Cardiac fibroblast (primary cell): Measurements from ENCODE around the gene CCDC110.

Experiments
- DNase-seq, 2 donors: peaks; one replicate each; pipeline versions ENCODE4 v3.0.0 to v3.0.0-alpha.2; 2010; ENCODE audit warnings: low read depth in 2 of 2
- H3K4me3 ChIP-seq, 2 donors: replicated peaks in 1 of 2; 1 replicate in 1 of 2; 2 replicates in 1 of 2; pipeline ENCODE4 v1.5.1; 2011; ENCODE audit warnings: low read depth in 2 of 2, low read length in 2 of 2, mild to moderate bottlenecking in 2 of 2, moderate library complexity in 1 of 2
- TF ChIP-seq, protein P1 (sequence below): IDR thresholded peaks from one replicate; pipeline ENCODE4 v1.5.1; 2011; ENCODE audit warnings: low read depth, mild to moderate bottlenecking, low read length, inconsistent platforms

The CCDC110 gene

DNA sequence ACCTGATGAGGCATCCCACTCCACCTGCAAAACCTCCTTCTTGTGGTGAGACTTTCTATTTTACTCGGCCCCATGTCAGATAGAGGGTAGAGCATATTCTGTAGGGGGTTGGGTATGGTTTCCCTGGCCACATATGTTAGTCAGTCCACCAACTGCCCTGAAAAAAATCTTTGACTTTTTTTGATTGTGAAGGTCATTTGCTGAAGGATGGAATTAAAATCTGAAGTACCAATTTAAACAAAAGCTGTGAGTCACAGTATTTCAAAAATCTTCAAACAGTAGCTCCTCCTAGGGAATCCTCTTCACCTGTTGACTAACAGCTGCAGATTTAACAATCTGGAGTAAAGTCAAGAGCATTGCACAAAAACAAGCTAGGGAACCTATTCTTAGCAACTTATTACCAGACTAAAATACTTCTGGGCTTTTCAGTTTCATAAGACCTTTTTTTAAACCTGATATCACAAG lies 8.0 kb upstream of the CCDC110 start:
- peak in 1 of 2 donors; percentile 26 for DNase-seq
- TF ChIP-seq, protein P1, sequence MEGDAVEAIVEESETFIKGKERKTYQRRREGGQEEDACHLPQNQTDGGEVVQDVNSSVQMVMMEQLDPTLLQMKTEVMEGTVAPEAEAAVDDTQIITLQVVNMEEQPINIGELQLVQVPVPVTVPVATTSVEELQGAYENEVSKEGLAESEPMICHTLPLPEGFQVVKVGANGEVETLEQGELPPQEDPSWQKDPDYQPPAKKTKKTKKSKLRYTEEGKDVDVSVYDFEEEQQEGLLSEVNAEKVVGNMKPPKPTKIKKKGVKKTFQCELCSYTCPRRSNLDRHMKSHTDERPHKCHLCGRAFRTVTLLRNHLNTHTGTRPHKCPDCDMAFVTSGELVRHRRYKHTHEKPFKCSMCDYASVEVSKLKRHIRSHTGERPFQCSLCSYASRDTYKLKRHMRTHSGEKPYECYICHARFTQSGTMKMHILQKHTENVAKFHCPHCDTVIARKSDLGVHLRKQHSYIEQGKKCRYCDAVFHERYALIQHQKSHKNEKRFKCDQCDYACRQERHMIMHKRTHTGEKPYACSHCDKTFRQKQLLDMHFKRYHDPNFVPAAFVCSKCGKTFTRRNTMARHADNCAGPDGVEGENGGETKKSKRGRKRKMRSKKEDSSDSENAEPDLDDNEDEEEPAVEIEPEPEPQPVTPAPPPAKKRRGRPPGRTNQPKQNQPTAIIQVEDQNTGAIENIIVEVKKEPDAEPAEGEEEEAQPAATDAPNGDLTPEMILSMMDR: no peak
- H3K4me3 ChIP-seq: no peak overlapping the region

DNA sequence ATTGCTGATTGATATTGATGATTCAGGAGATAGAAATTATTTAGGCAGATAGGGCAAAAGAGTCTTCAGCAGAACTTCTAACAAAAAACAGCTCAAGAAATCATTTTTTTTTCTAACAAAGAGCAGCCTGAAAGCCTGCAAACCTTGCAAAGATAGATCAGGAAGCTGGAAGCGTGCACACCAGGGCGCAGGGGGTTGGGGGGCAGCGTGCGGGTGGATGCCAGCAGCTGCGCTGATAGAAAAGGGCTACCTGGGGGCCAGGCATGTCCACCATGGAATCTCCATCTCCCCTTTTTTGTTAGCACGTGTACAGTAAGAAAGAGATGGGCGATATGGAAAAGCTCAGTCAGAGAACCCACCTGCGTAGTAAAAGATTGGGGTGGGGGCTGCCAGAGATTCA lies 1.7 kb upstream of the CCDC110 start:
- no peak for DNase-seq
- H3K4me3 ChIP-seq: no peak overlapping the region
- TF ChIP-seq, protein P1: no peak

DNA sequence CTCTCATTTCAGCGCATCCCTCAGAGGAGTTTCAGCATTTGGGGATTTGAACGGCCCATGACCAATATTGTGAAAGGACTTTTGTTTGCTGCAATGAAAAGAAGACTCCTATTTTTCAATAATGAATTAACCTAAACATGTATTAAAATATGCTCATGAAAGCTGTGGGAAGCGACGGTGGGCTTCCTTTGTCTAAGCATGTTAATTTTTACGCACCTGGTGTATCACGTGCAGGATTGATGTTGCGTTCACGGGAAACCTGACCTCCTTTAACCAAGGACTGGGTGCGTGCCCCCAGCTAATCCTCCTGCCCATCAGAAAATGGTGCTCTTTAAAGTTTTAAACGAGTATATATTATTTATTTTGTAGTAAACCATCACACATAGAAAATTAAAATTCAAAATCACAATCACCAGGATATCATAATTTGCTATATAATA lies 590 bp upstream of the CCDC110 start:
- peak overlapping the region; percentile 76 for H3K4me3 ChIP-seq
- DNase-seq: peak in 1 of 2 donors; percentile 19
- TF ChIP-seq, protein P1: no peak

DNA sequence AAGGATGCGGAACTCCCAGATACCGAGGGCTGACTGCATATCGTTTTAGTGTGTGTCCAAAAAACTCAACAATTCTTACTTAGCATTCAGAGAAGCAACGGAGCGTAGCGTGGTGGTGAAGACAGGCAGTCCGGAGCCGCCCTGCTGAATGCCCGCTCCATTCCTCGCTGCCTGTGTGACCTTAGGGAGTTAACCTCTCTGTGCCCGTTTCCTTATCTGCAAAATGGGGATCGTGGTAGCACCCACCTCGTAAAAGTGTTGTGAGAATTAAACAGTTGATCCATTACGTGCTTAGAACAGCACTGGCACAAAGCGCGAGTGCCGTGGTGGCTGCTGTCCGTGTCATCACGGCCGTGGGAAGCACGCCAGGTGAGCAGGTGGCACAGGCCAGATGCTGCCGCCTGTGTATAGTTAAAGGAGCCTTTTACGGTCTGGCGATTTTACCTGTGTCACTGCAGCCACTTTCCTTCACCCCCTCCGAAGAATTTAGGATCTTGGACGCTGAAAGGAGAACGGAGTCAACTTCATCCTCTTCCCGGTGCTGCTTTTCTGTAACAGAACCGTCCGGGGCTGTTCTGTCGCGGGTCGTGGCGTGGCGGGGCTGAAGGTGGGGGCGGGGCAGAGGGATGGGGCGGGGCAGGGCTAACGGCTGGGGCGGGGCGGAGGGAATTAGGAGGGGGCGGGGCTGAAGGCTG lies 885 bp downstream of the CCDC110 start:
- peak; percentile 29 to 41 for DNase-seq
- TF ChIP-seq, protein P1: no peak
- peak overlapping the region; percentile 59 to 67 for H3K4me3 ChIP-seq

DNA sequence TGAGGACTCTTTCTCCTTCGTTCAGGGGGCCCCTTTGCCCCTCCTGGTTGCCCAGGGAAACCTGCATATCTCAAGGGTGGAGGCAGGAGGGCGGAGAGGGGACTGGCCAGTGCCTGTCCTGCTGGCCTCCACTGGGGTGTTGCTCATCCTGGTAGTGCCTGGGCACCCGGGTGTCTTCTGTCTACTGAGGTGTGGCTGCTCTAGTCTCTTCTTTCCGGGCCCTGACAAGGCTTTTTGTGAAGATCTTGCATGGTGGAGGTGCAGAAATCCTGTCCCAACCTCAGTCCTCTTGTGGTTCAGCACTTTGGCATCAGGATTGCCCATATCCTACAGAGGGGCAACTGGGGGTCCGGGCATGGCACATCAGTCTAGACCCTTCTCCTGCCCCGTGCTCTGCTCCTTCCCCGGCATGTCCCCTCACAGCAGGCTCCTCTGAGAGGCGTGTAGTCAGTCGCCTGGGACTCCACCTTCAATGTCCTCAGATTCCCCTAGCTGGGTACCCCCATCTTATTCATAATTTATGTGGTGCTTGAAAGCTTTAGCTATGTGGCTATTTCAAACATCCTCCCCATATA lies 1.9 kb downstream of the CCDC110 start:
- TF ChIP-seq, protein P1: no peak
- no peak for DNase-seq
- H3K4me3 ChIP-seq: no peak overlapping the region

DNA sequence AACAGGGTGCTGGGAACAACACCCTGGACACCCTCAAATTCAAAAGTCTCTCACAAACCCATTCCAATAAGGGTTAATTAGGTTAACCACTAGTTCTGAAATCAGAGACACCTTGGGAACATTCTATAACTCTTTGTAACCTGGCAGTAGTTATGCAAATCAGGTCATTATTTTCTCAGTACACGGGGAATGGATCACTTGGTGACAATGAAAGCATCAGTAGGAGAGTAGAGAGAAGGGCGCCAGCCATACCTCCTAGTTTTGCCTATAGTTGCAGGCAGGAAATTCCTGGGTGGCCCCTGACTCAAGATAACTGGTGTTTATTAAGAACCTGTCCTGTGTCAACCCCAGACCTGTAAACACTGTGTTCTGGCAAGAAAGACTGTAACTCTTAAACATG lies 2.5 kb downstream of the CCDC110 start:
- H3K4me3 ChIP-seq: no peak overlapping the region
- DNase-seq: no peak
- TF ChIP-seq, protein P1: no peak
